K562 (cell line): ENCODE results near the gene ABCD3.

Experiments
- EP300 ChIP-seq: IDR thresholded peaks from 2 replicates; pipeline ENCODE4 v1.6.1; 2012; ENCODE audit warnings: low read length, improper control_type of control experiment
- LEF1 ChIP-seq: fragments of 450-650 bp; IDR thresholded peaks from 2 replicates; pipeline ENCODE4 v1.6.1; 2016; ENCODE audit warnings: mild to moderate bottlenecking
- MAFK ChIP-seq: IDR thresholded peaks from 2 replicates; pipeline ENCODE4 v1.6.1; 2011; ENCODE audit warnings: low read length, improper control_type of control experiment
- NFATC3 ChIP-seq: fragments of 450-650 bp; IDR thresholded peaks from 2 replicates; pipeline ENCODE4 v1.6.1; 2017; ENCODE audit warnings: mild to moderate bottlenecking
- POLR2A ChIP-seq: fragments of 450-650 bp; conservative IDR thresholded peaks from 2 replicates; pipeline ENCODE4 v1.6.1; 2016
- POLR2AphosphoS5 ChIP-seq: IDR thresholded peaks from 2 replicates; pipeline ENCODE4 v1.6.1; 2011; ENCODE audit warnings: mild to moderate bottlenecking, low read depth, low read length, moderate library complexity; ENCODE audit not compliant: control insufficient read depth, insufficient read depth
- RAD21 ChIP-seq, 2 experiments: fragments of 250-450 bp in 1 of 2; fragments of 450-650 bp in 1 of 2; sonication (Bioruptor Pico) in 1 of 2; formaldehyde crosslinking in 1 of 2; IDR thresholded peaks in 1 of 2; conservative IDR thresholded peaks in 1 of 2; 2 replicates each; pipeline versions ENCODE4 v1.4.0 to v1.8.0; 2020 to 2022; ENCODE audit warnings: mild to moderate bottlenecking in 2 of 2, moderate library complexity in 1 of 2
- ZNF121 ChIP-seq: sonication (generic); formaldehyde crosslinking; conservative IDR thresholded peaks from 2 replicates; pipeline ENCODE4 v1.8.0; 2022; ENCODE audit warnings: missing genetic modification reagents
- ZNF282 ChIP-seq: sonication (generic); formaldehyde crosslinking; IDR thresholded peaks from 2 replicates; pipeline ENCODE4 v1.8.1; 2023; ENCODE audit warnings: missing genetic modification reagents
- ZNF785 ChIP-seq: fragments of 250-450 bp; sonication (Bioruptor Pico); IDR thresholded peaks from 2 replicates; pipeline ENCODE4 v1.4.0; 2020; ENCODE audit warnings: mild to moderate bottlenecking
- TF ChIP-seq, protein P1 (sequence below), 3 experiments: IDR thresholded peaks in 2 of 3; conservative IDR thresholded peaks in 1 of 3; 2 replicates each; pipeline ENCODE4 v1.5.1; 2011 to 2012; ENCODE audit warnings: low read length in 3 of 3, mild to moderate bottlenecking in 3 of 3, control low read depth in 2 of 3, improper control_type of control experiment in 1 of 3, inconsistent platforms in 1 of 3, low read depth in 1 of 3, mixed read lengths in 1 of 3, moderate library complexity in 1 of 3; ENCODE audit not compliant: insufficient read depth in 2 of 3
- TF ChIP-seq, protein P2 (sequence below): sonication (generic); formaldehyde crosslinking; IDR thresholded peaks from 2 replicates; pipeline ENCODE4 v1.8.1; 2023; ENCODE audit warnings: mild to moderate bottlenecking, missing genetic modification reagents, moderate library complexity
- TF ChIP-seq, protein P3 (sequence below): IDR thresholded peaks from 3 replicates; pipeline ENCODE4 v1.6.1; 2011; ENCODE audit warnings: borderline replicate concordance, mild to moderate bottlenecking, moderate library complexity; ENCODE audit not compliant: insufficient read length; ENCODE audit errors: extremely low read depth

DNA sequence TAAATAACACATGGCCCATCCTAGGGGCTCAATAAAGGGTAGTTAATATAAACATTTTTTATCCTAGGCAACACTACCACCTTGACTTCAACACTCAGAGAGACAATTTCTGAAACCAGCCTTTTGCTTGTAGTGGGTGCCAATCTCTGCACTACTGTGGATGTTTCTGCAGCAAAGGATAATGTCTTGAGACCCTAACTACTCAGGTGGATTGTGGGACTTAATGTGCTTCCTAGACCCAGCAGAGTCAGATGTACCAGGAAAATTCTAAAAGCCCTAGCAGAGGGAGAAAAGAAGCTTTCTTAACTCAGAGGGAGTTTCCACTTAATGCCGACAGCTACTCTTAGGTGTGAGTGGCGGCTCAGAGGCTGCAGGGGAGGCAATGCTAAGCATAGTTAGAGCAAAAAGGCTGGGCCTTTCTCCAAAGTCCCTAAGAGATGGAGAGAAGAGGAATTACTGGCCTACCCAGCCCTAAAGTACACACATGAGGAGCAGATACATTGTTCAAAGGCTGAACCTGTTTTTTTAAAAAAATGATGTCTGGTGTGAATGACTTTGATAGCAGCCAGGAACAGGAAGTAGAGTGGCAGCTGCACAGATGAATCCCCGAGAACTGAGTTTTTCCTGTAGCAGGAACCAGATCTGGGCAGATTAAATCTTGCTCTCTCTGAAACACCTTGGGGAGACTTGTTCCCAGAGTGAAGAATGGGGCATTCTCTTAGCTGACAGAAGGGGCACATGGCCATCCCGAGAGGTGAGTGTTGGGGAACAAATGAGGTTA lies 33.5 kb upstream of the ABCD3 start:
- no peak for TF ChIP-seq MAFK
- no peak for TF ChIP-seq POLR2A
- no peak for TF ChIP-seq LEF1
- TF ChIP-seq POLR2AphosphoS5: no peak
- TF ChIP-seq, protein P1, sequence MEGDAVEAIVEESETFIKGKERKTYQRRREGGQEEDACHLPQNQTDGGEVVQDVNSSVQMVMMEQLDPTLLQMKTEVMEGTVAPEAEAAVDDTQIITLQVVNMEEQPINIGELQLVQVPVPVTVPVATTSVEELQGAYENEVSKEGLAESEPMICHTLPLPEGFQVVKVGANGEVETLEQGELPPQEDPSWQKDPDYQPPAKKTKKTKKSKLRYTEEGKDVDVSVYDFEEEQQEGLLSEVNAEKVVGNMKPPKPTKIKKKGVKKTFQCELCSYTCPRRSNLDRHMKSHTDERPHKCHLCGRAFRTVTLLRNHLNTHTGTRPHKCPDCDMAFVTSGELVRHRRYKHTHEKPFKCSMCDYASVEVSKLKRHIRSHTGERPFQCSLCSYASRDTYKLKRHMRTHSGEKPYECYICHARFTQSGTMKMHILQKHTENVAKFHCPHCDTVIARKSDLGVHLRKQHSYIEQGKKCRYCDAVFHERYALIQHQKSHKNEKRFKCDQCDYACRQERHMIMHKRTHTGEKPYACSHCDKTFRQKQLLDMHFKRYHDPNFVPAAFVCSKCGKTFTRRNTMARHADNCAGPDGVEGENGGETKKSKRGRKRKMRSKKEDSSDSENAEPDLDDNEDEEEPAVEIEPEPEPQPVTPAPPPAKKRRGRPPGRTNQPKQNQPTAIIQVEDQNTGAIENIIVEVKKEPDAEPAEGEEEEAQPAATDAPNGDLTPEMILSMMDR (IDR thresholded peaks at IDR 0.05 in 2 of 3, conservative IDR thresholded peaks at IDR 0.05 in 1 of 3; ENCODE audit: insufficient read depth in 2 of 3, low read depth in 1 of 3, low read length in 3 of 3): no peak
- no peak for TF ChIP-seq EP300
- TF ChIP-seq, protein P2, sequence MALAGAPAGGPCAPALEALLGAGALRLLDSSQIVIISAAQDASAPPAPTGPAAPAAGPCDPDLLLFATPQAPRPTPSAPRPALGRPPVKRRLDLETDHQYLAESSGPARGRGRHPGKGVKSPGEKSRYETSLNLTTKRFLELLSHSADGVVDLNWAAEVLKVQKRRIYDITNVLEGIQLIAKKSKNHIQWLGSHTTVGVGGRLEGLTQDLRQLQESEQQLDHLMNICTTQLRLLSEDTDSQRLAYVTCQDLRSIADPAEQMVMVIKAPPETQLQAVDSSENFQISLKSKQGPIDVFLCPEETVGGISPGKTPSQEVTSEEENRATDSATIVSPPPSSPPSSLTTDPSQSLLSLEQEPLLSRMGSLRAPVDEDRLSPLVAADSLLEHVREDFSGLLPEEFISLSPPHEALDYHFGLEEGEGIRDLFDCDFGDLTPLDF (CRISPR knock-in tag): no peak
- no peak for TF ChIP-seq ZNF121
- TF ChIP-seq, protein P3, sequence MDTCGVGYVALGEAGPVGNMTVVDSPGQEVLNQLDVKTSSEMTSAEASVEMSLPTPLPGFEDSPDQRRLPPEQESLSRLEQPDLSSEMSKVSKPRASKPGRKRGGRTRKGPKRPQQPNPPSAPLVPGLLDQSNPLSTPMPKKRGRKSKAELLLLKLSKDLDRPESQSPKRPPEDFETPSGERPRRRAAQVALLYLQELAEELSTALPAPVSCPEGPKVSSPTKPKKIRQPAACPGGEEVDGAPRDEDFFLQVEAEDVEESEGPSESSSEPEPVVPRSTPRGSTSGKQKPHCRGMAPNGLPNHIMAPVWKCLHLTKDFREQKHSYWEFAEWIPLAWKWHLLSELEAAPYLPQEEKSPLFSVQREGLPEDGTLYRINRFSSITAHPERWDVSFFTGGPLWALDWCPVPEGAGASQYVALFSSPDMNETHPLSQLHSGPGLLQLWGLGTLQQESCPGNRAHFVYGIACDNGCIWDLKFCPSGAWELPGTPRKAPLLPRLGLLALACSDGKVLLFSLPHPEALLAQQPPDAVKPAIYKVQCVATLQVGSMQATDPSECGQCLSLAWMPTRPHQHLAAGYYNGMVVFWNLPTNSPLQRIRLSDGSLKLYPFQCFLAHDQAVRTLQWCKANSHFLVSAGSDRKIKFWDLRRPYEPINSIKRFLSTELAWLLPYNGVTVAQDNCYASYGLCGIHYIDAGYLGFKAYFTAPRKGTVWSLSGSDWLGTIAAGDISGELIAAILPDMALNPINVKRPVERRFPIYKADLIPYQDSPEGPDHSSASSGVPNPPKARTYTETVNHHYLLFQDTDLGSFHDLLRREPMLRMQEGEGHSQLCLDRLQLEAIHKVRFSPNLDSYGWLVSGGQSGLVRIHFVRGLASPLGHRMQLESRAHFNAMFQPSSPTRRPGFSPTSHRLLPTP: no peak
- no peak for TF ChIP-seq ZNF282
- no peak for TF ChIP-seq RAD21 (CRISPR knock-in tag; conservative IDR thresholded peaks at IDR 0.05 in 1 of 2, IDR thresholded peaks at IDR 0.05 in 1 of 2)
- TF ChIP-seq NFATC3: no peak
- no peak for TF ChIP-seq ZNF785
